Activated B cell treated with CpG ODN at 0.5 μM for 24 hours (primary cell): ENCODE results near the gene EPHA3. TPM values are rescaled to one million over a fixed set of nuclear protein-coding genes. Genes with fewer than 3 reads are reported as not detected.
"Not testable (repeated sequence)": the region's sequence is repeated elsewhere in the genome, so short reads cannot be mapped to it uniquely, and the experiment has no call there.

Experiments used
- ATAC-seq: fragments of 200-7000 bp; cut with Tn5 transposase; one replicate; pipeline ENCODE4 v1.10.0; 2021; ENCODE audit warnings: low read depth, mild to moderate bottlenecking, moderate library complexity
- CTCF ChIA-PET: fragments of 350-600 bp; sonication (Branson Sonifier 250); formaldehyde crosslinking; loops from one replicate; lab custom pipeline; 2021; ENCODE audit warnings: antibody characterized with exemption; lab: Charles Lee
- POLR2A ChIA-PET: fragments of 350-600 bp; sonication (Branson Sonifier 250); formaldehyde crosslinking; loops from one replicate; lab custom pipeline; 2021; ENCODE audit warnings: antibody characterized with exemption; lab: Charles Lee
- DNase-seq: peaks from one replicate; pipeline ENCODE4 v3.0.0; 2022
- H3K27ac Mint-ChIP-seq: one replicate; pipeline ENCODE4 v1.8.0; 2020; ENCODE audit warnings: mixed read lengths
- H3K27me3 Mint-ChIP-seq: one replicate; pipeline ENCODE4 v1.8.0; 2021; ENCODE audit warnings: mixed read lengths
- H3K36me3 Mint-ChIP-seq: one replicate; pipeline ENCODE4 v1.8.0; 2021; ENCODE audit warnings: low read depth, mixed read lengths
- H3K4me1 Mint-ChIP-seq: one replicate; pipeline ENCODE4 v1.8.0; 2021; ENCODE audit warnings: mixed read lengths
- H3K4me3 Mint-ChIP-seq: one replicate; pipeline ENCODE4 v1.8.0; 2020; ENCODE audit warnings: mild to moderate bottlenecking, mixed read lengths
- H3K9me3 Mint-ChIP-seq: one replicate; pipeline ENCODE4 v1.8.0; 2020; ENCODE audit warnings: mixed read lengths
- CTCF ChIP-seq: fragments of 200-600 bp; IDR thresholded peaks from one replicate; pipeline ENCODE4 v1.8.0; 2022; ENCODE audit warnings: antibody characterized with exemption, mild to moderate bottlenecking
- intact Hi-C: fragments of 100-400 bp; cut with micrococcal nuclease; formaldehyde crosslinking; loops from one replicate; pipeline ENCODE4 v1.15.1; 2024
- total RNA-seq: library from RNA; stranded (reverse); gene quantifications from 2 replicates; pipeline ENCODE4 v1.2.3, GENCODE V29; 2022

EPHA3 gene
- total RNA-seq, 1 donor from 2014 or later, result not detected

GRCh38 chr3:89332386-89332785 lies 225.0 kb downstream of the EPHA3 start:
- Mint-ChIP-seq H3K27ac (no peak overlapping the region), H3K4me3 (no peak overlapping the region), H3K4me1 (no peaks in the 10 kb centered on the region), H3K36me3 (no peaks in the 10 kb centered on the region), H3K9me3 (no peaks in the 10 kb centered on the region), H3K27me3 (no peaks in the 10 kb centered on the region)
- intact Hi-C loops, result no loop called here
- ChIA-PET CTCF (no interaction called here), POLR2A (no interaction called here)
- DNase-seq (no peak), ATAC-seq (no peak)
- TF ChIP-seq CTCF, result no peak

GRCh38 chr3:89332793-89333192 lies 225.4 kb downstream of the EPHA3 start:
- H3K4me3 Mint-ChIP-seq, result no peak overlapping the region
- H3K36me3 Mint-ChIP-seq, result no peaks in the 10 kb centered on the region
- H3K27ac Mint-ChIP-seq, result no peak overlapping the region
- no peaks in the 10 kb centered on the region for H3K4me1 Mint-ChIP-seq
- no peaks in the 10 kb centered on the region for H3K27me3 Mint-ChIP-seq
- CTCF ChIA-PET, result no interaction called here
- no peak for TF ChIP-seq CTCF
- no peak for DNase-seq
- H3K9me3 Mint-ChIP-seq, result no peaks in the 10 kb centered on the region
- no peak for ATAC-seq
- POLR2A ChIA-PET, result no interaction called here
- intact Hi-C loops, result no loop called here

- ChIA-PET POLR2A (no interaction called here), CTCF (no interaction called here)
- TF ChIP-seq CTCF, result no peak
- DNase-seq (no peak), ATAC-seq (no peak)
- H3K36me3 Mint-ChIP-seq, result no peaks in the 10 kb centered on the region
- H3K4me3 Mint-ChIP-seq, result no peak overlapping the region
- no peaks in the 10 kb centered on the region for H3K27me3 Mint-ChIP-seq
- H3K9me3 Mint-ChIP-seq, result no peaks in the 10 kb centered on the region
- intact Hi-C loops, result no loop called here
- no peak overlapping the region for H3K27ac Mint-ChIP-seq
- no peaks in the 10 kb centered on the region for H3K4me1 Mint-ChIP-seq
Measured at GRCh38 chr3:89335693-89336092, 228.3 kb downstream of the EPHA3 start.

- CTCF ChIA-PET, result no interaction called here
- POLR2A ChIA-PET, result no interaction called here
- ATAC-seq, result no peak
Measured at GRCh38 chr3:89340408-89340807, 233.0 kb downstream of the EPHA3 start.

GRCh38 chr3:89344076-89344475 lies 236.7 kb downstream of the EPHA3 start:
- no peak overlapping the region for H3K4me3 Mint-ChIP-seq
- no peaks in the 10 kb centered on the region for H3K27me3 Mint-ChIP-seq
- H3K27ac Mint-ChIP-seq, result no peak overlapping the region
- intact Hi-C loops, result no loop called here
- no peaks in the 10 kb centered on the region for H3K4me1 Mint-ChIP-seq
- POLR2A ChIA-PET, result no interaction called here
- no peaks in the 10 kb centered on the region for H3K36me3 Mint-ChIP-seq
- TF ChIP-seq CTCF, result no peak
- no peak for DNase-seq
- H3K9me3 Mint-ChIP-seq, result no peaks in the 10 kb centered on the region
- CTCF ChIA-PET, result no interaction called here
- no peak for ATAC-seq

More at GRCh38 chr3:89340408-89340807, 233.0 kb downstream of the EPHA3 start:
- intact Hi-C loops, result no loop called here
- no peak overlapping the region for H3K4me3 Mint-ChIP-seq
- no peaks in the 10 kb centered on the region for H3K27me3 Mint-ChIP-seq
- H3K36me3 Mint-ChIP-seq, result no peaks in the 10 kb centered on the region
- no peak for TF ChIP-seq CTCF
- no peaks in the 10 kb centered on the region for H3K4me1 Mint-ChIP-seq
- no peak for DNase-seq
- no peak overlapping the region for H3K27ac Mint-ChIP-seq
- no peaks in the 10 kb centered on the region for H3K9me3 Mint-ChIP-seq

GRCh38 chr3:89350935-89351334 lies 243.5 kb downstream of the EPHA3 start:
- intact Hi-C loops, DNase-seq, H3K27ac Mint-ChIP-seq, H3K4me3 Mint-ChIP-seq, POLR2A ChIA-PET, H3K4me1 Mint-ChIP-seq, ATAC-seq, CTCF ChIA-PET, H3K9me3 Mint-ChIP-seq, H3K36me3 Mint-ChIP-seq, H3K27me3 Mint-ChIP-seq: not testable (repeated sequence)
